AG08395 (cell line): Measurements from ENCODE around the gene CROCC2.
A peak's percentile ranks its signal among the peaks of the same experiment; 100 is the strongest.

Experiments used
- DNase-seq: peaks from one replicate; pipeline ENCODE4 v3.0.0; 2012; ENCODE audit warnings: mixed read lengths, low spot score

The CROCC2 gene

GRCh38 chr2:240921311-240921994, 15.3 kb downstream of the CROCC2 start:
- peak; percentile 97 for DNase-seq

- no peak for DNase-seq
These were observed 15.8 kb downstream of the CROCC2 start for GRCh38 chr2:240921995-240922244.

- no peak for DNase-seq
These were observed 16.3 kb downstream of the CROCC2 start for GRCh38 chr2:240922245-240922981.

GRCh38 chr2:240922982-240923537, 16.9 kb downstream of the CROCC2 start:
- no peak for DNase-seq

GRCh38 chr2:240925191-240925567, 19.0 kb downstream of the CROCC2 start:
- DNase-seq, result no peak

- DNase-seq, result no peak
These were observed 19.7 kb downstream of the CROCC2 start for GRCh38 chr2:240925568-240926515.

- DNase-seq, result peak; percentile 71
These were observed 20.6 kb downstream of the CROCC2 start for GRCh38 chr2:240926516-240927389.

GRCh38 chr2:240927390-240927781, 21.2 kb downstream of the CROCC2 start:
- no peak for DNase-seq

- no peak for DNase-seq
These were observed 22.6 kb downstream of the CROCC2 start for GRCh38 chr2:240928476-240929363.

- DNase-seq, result no peak
These were observed 23.4 kb downstream of the CROCC2 start for GRCh38 chr2:240929364-240930095.

- DNase-seq, result no peak
These were observed 24.0 kb downstream of the CROCC2 start for GRCh38 chr2:240930096-240930630.

- DNase-seq, result no peak
These were observed 24.6 kb downstream of the CROCC2 start for GRCh38 chr2:240930631-240931318.

- DNase-seq, result no peak
These were observed 25.3 kb downstream of the CROCC2 start for GRCh38 chr2:240931319-240931949.

- no peak for DNase-seq
These were observed 26.0 kb downstream of the CROCC2 start for GRCh38 chr2:240932001-240932723.

GRCh38 chr2:240932724-240933047, 26.6 kb downstream of the CROCC2 start:
- no peak for DNase-seq

- no peak for DNase-seq
These were observed 27.2 kb downstream of the CROCC2 start for GRCh38 chr2:240933048-240933965.
